GM21515 (cell line): Measurements from ENCODE around the gene NFX1.
"Not testable (repeated sequence)": the region's sequence is repeated elsewhere in the genome, so short reads cannot be mapped to it uniquely, and the experiment has no call there.

Source experiments
- ATAC-seq: cut with Tn5 transposase; IDR thresholded peaks from one replicate; pipeline ENCODE4 v1.9.1; 2021; ENCODE audit not compliant: unreplicated experiment

The NFX1 gene

DNA sequence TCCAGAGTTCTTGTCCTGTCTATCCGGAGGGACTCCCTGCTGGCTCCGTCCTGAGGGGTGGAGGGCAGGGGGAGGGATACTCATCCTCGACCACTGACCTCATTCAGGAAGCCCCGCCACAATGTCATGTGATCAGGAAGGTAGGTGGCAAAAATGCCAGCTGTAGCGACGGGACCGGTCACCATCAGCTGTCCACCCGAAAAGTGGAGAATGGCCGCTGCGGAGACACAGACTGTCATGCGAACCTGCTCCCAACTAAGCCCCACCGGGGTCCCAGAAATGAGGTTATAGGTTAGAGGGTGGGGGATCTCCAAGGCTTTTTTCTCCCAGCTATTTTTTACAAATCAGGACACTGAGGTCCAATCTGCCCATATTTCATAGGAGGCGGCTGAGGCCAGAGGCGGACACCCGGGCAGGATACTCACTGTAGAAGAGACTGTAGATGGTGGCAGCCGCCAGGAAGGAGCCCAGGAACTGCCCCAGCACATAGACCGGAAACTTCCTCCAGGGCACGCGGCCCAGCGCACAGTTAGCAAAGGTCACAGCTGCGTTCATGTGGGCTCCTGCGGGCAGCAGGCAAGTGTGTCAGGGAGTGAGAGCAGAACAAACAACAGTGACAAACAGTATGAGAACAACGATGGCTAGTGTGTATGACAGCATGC lies 95.8 kb downstream of the NFX1 start:
- not testable (repeated sequence) for ATAC-seq

DNA sequence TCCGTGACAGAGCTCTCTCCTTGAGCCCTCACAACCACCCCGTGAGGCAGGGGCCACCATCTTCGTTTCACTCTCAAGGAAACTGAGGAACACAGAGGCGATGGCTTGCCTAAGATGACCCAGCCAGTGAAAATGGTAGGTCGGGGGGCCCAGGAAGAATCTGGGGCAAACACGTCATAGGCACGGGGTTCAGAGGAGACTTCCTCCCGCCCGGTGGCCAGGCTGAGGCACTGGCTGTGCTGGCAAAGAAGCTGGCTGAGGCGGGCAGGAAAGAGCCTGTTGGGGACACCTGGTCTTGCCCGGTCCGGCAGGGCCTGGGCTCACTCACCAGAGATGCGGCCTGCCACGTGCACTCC lies 96.3 kb downstream of the NFX1 start:
- not testable (repeated sequence) for ATAC-seq

DNA sequence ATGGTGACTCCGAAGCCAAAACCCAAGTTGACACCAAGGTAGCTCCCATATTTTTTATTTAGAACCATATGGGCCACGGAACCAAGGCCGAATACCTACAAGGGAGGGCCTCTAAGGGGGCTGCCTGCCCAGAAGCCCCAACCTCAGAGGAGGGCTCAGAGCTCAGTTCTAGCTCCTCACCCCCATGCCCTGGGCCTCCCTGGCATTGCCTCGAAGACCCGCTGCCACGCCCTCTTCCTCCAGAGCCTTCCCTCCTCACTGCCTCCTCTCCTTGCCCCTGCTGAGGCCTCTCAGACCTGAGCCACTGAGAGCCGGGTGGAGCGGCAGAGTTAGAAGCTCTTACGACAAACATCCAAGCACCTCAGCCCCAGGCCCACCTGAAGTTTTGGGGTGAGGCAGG lies 96.7 kb downstream of the NFX1 start:
- not testable (repeated sequence) for ATAC-seq

DNA sequence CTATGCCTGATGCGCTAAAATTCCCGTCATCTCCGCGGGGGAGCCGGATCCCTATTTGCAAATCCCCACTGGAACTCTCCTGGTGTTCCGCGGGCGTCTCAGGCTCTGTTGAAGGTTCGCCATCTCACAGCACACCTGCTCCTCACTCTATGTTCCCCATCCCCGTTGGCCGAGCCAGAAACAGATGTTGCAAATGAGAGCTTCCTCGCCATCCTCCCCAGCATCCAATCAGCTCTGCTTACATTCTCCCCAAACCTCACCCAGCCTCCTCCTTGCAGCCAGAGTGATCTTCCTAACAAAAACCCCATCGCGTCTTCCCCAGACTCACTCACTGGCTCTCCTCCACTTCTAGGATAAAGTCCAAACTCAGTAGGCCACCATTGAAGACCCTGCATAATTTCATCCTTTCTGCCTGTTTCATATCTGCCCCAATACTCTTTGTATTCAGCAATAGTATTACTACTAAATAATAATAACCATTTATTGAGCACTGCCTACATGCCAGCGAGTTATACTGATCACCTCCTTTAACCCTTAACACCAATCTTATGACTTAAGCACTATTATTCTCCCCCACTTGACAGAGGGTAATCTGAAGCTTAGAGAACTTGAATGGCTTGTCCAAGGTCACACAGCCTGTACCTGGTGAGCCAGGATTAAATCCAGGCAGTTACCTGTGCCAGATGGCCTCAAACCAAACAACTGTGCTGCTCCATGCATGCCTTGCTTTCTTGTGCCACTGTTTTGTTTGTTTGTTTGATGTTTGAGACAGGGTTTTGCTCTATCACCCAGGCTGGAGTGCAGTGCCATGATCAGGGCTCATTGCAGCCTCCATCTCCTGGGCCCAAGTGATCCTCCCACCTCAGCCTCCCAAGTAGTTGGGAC lies 98.0 kb downstream of the NFX1 start:
- ATAC-seq = no peak

DNA sequence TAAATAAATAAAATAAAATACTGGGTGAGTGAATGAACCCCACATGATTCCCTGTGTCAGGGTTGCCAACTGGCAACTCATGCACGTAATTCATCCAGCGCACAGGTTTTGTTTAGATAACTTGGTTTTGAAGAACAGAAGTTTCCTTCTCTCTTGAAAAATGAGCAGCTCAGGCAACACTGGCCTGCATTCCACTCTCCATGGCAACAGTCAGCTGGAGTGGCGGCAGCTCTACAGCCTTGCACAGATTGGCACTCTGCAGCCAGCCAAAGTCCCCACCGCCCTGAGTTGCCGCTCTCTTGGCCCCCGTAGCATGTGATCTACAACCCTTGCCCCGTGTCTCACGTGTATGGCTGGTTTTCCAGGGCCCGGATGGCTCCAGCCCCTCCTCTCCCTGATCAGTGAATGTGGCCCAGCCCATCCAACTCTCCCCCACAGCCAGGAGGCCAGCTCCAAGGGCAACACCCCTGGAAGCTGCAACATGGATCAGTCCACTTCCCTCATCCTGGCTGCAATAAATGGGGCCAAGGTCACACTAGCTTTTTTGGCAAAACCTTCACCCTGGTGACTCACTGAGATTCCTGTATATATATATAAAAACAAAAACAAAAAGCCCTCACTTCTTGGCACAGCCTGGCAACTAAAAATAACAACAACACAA lies 100.9 kb downstream of the NFX1 start:
- not testable (repeated sequence) for ATAC-seq

DNA sequence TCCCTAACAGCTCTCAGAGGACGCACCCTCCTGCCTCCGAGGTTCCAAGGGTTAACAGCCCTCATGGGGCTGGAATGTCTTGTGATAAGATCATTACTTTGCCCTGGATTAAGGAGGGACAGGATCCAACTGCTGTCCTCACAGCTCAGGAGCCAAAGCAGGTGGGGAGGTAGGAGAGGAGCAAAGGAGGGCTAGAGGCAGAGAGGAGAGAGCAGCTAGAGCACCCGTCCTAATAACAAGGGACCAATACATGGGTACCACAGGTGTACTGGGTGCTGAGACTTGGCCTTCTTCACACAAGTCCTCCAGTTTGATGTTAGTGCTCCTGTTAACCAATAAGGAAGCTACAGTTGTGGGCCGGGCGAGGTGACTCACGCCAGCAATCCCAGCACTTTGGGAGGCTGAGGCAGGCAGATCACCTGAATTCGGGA lies 102.3 kb downstream of the NFX1 start:
- not testable (repeated sequence) for ATAC-seq

DNA sequence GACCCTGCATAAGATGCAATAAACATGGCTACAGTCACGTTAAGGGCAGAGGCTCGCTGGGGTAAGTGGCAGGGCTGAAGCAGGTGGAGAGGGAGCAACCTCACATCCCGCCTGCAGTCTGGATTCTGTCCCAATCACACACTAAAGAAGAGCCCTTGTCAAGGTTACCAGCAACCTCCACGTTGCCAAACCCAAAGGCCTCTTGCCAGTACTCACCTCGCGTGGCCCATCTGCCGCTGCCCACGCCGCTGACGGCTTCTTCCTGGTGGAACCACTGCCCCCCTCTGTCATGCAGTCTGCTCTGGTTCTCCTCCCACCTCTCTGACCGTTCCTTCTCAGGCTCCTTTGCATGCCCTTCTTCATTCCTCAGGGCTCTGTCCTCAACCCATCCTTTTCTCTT lies 103.3 kb downstream of the NFX1 start:
- ATAC-seq = no peak

DNA sequence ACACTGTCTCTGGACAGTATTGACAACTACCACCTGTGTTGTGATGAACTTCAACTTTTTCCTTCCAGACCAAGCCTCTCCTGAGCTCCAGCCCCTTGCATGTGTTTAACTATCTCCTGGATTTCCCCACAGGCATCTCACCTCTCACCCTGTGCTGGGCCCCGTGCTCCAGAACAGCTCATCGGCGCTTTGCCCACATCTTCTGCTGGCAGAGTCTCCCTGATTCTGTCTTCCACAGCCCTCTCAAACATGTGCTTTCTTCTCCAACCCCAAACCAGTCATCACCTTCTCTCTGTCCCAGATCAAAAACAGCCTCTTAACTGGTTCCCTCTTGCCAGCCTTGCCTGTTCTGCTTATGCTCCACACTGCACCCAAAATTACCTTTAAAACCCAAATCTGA lies 103.7 kb downstream of the NFX1 start:
- ATAC-seq = not testable (repeated sequence)

DNA sequence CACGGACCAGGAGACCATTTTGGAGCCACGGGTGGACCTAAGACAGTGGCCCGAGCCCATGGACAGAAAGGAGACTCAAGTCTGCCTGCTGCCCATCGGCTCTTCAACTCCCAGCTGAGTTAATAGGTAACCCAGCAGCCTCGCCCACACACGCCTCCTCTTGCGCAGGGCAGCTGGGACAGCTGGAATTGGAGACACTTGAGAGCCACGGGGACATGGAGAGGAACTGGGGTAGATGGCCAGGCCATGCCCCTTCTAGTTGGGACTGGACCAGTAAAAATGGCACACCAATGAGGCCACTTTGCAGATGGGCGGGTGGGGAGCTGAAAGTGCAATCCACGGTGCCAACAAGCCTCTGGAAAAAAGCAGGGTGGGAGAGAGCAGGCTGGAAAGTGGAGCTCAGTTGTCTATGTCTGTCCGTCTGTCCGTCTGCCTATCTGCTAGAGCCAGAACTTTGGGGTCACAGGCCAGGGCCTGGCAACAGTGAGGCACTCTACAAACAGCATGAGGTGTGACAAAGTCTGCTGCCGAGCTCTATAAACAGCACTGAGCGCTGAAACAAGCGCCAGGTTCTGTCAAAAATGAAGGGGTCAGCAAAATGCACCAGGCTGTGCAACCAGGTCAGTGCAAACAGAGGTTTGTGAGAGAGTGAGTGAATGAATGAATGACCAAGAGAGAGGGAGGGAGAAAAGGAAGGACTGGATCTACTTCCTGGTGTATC lies 105.0 kb downstream of the NFX1 start:
- not testable (repeated sequence) for ATAC-seq

DNA sequence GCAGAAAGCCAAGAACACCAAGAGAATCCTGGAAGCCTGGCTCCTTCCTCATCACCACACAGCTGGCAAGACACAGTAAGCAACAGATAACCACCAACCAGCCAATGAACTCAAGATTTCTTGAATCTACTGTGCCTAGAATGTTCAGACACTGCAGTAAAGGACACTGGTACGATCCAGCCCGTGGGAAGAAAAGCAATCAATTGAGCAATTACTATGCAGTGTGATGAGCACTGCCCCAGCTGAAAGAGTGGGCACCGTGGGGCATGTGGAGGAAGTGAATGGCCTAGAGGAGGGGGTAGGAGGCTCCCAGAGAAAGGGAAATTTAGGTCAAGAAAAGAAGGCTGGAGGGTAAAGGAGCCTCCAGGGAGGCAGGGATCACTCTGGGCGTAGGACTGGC lies 107.5 kb downstream of the NFX1 start:
- not testable (repeated sequence) for ATAC-seq

DNA sequence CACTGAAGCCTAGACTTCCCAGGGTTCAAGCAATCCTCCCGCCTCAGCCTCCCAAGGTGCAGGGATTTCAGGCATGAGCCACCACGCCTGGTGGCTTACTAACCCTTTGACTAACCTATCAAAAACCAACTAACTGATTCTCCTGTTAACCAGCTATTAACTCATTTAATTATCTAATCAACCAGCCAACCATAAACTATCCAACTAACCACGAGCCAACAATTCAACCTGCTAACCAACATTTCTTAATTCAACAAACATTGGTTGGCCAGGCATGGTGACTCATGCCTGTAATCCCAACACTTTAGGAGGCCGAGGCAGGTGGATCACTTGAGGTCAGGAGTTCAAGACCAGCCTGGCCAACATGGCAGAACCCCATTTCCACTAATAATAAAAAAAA lies 108.7 kb downstream of the NFX1 start:
- not testable (repeated sequence) for ATAC-seq

DNA sequence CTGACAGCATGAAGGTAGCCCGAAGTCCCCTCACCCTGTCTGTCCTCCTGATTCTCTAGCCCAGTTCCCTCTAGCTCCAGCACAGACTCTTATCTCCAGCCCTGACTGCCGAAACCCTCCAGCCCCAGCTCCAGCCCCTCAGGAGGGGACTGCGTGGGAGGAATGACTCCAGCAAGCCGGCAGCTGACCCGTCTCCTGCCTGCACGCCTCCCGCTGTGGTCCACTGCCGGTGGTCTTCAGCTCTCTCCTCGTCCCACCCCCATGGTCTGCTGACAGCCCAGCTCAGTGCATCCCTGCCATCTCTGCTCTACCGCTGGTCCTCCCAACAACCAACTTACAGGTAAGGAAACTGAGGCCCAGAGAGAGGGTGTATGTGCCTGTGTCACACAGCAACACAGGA lies 111.5 kb downstream of the NFX1 start:
- ATAC-seq = not testable (repeated sequence)

DNA sequence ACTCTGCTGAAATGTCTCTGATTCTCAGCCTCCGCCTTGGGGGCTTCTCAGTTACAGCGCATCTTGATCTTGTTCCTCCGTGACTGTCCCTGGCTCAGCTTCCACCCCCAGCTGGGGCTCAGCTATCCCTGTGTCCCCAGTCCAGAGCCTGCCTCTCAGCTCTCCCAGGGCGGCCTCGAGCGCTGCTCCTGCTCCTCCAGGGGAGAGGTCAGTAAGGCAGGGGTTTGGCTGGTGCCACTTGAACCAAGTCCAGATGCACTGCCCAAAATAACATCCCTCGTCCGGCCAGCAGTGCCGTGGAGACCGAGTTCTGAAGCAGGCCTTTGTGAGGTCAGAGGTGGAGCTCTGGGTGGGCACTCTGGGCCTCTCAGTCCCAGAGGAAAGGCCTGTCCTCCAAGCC lies 112.1 kb downstream of the NFX1 start, which contains the start of gene AQP7:
TSS of gene AQP7 (minus strand) at position 198 of the 400 bp plus-strand sequence. CDS start 1,306 bp downstream, outside the sequence.
- ATAC-seq = not testable (repeated sequence)

DNA sequence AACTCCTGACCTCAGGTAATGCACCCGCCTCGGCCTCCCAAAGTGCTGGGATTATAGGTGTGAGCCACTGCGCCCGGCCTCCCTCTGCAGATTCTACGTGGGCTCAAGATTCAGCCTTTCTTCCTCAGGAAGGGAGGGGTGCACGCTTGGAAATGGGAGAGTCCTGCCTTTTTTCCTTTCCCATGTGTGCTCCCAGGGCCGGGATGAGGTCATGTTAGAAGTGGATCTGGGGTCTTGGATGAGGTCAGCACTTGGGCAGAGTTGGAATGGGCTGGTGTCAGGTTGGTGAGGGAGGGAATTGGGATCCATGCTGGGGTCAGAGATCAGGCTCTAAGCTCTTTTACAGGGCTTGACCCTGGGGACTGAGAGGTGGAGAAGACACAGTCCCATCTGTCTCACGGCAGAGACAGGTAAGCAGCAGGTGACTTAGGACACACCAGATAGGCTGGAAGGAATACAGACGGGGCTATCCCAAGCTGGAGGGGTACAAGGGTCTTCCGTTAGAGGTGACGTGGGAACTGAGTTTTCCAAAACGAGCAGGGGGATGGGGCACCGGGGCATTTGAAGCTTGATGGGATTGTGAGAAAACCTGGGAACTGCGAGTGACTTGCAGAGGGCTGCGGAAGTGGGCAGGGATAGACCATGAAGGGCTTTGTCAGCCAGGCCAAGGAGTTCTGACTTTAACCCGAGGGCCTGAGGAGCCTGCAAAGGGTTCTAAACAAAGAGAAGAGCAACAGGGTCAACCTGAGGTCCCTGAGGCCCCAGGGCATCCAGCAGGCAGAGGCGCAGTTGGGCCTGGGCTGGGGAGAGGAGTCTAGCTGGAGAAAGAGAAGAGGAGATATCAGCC lies 113.8 kb downstream of the NFX1 start:
- ATAC-seq = no peak

DNA sequence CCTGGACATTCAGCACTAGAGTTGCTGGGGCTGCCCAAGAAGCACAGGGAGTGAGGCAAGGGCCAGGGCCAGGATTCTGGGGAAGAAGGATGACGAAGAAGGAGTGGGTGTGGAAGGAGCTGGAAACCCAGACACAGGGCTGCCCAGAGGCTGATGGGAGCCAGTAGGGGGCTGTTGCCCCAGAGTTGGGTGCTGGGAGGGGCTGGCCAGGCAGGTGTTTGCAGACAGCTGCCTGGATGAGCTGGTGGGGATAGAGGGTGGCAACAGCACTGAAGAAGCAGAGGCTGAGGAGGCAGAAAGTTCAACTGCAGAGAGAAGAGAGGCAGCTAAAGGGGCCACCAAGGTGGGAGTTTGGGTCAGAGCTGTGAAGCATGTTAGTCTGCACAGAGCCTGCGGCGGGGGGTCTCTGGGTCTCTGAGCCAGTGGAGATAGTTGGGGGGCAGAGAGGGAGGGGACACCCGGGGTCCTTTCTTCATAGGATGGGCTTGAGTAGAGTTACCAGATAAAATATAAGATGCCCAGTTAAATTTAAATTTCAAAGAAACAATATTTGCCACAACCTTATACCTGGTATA lies 114.6 kb downstream of the NFX1 start:
- ATAC-seq = no peak

DNA sequence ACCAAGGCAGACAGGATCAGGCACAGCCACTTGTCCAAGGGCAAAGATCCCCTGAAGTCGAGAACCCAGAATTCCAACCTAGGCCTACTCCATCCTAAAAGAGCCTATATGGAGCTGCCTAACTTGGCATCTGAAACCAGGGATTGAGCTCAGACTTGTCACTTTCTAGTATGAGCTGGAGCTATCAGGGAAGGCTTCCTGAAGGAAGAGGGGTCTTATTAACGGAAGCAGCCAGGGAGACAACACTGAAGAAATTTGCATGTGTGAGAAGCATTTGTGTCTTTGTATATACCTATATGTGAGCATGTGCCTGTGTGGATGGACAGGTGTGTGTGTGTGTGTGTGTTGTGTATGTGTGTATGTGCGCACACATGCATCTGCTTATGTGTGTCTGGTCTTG lies 116.7 kb downstream of the NFX1 start:
- ATAC-seq = no peak

DNA sequence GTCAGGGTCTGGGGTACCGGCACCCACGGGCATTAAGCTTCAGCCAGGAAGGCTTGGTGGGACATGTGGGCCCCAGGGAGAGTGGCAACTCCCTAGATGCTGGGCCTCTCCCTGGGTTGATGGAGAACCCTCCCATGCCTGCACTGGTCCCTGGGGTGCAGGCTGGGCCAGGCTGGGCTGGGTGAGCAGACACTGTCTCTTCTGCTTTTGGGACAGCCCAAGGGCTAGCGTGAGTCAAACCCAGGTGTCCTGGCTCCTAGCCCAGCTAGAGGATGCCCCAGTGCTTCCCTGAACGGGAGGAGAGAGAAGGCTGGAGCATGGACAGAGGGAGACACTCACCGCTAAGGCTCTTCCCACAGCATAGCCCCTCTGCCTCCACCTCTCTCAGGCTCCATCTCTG lies 117.8 kb downstream of the NFX1 start:
- no peak for ATAC-seq

DNA sequence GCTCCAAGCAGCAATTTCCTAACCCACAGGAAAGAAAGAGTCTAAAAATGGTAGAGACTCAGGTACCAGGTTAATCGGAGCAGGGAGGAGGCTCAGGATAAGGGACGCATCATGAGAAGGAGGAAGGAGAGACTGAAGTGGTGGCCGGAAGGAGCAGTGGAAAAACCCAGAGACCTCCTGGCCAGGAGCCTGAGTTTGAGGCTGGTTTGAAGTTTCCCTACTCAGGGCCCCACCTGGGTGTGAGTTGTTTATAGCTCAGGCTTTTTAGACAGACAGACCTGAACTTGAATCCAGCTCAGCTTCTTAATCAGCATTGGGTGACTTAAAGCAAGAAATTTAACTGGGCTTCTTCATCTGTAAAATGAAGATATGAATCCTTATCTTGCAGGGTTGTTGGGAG lies 124.0 kb downstream of the NFX1 start:
- no peak for ATAC-seq

DNA sequence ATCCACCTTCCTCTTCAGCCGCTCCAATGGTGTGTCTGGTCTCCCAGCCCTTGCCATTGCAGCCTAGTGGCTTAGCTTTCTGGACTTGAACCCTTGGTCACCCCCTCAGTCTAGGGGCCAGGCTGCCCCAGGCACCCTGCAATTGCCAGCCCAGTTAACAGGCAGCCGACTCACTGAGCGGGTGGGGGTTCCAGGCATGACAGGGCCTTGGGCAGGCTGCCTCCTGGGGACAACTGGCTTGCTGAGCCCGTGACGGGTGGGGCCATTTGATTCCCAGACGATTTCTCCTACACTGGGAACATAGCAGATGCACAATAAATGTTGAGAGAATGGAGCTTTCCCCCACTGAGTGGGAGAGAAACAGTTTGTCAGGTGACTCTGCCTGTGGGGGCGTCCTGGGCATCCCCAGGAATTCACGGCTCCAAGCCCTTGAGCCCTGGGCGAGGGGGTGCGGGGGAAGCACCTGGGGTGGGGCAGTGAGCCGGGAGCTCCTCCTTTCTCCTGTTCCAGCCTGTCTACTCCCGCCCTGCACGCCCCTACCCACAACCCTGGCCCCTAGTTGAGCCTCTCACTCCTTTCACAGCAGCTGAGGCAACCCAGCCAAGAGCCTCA lies 124.7 kb downstream of the NFX1 start:
- no peak for ATAC-seq
